Astrocyte (in vitro differentiated cells and primary cell): ENCODE results near the gene TIAM2.

ENCODE experiments used
- EZH2 ChIP-seq: IDR thresholded peaks from 2 replicates; pipeline ENCODE4 v1.6.1; 2012; ENCODE audit warnings: mild to moderate bottlenecking, low read length, inconsistent platforms; ENCODE audit not compliant: insufficient read depth
- TF ChIP-seq, protein P1 (sequence below): IDR thresholded peaks from 2 replicates; pipeline ENCODE4 v1.5.1; 2011; ENCODE audit warnings: low read depth, mild to moderate bottlenecking, inconsistent platforms, low read length, moderate library complexity; ENCODE audit not compliant: insufficient read depth

DNA sequence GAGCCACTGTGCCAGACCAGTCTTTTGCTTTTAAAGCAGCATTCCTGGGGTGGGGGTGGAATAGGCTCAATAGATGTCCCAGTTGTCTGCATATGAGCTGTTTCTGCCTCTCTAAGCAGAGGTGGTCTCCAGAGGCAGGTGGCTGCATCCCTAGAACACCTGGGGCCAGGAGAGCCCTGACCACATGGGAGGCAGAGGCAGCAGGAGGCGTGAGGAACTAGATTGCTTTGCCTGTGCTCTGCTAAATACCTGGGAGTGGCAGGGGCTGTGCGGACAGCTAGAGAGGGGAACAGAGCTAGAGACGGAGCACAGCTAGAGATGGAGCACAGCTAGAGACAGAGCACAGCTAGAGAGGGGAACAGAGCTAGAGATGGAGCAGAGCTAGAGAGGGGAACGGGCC lies 239.6 kb downstream of the TIAM2 start:
- TF ChIP-seq, protein P1, sequence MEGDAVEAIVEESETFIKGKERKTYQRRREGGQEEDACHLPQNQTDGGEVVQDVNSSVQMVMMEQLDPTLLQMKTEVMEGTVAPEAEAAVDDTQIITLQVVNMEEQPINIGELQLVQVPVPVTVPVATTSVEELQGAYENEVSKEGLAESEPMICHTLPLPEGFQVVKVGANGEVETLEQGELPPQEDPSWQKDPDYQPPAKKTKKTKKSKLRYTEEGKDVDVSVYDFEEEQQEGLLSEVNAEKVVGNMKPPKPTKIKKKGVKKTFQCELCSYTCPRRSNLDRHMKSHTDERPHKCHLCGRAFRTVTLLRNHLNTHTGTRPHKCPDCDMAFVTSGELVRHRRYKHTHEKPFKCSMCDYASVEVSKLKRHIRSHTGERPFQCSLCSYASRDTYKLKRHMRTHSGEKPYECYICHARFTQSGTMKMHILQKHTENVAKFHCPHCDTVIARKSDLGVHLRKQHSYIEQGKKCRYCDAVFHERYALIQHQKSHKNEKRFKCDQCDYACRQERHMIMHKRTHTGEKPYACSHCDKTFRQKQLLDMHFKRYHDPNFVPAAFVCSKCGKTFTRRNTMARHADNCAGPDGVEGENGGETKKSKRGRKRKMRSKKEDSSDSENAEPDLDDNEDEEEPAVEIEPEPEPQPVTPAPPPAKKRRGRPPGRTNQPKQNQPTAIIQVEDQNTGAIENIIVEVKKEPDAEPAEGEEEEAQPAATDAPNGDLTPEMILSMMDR = no peak
- no peak for TF ChIP-seq EZH2
